ENCODE measurements around the gene KRT39. TPM values are rescaled to one million over a fixed set of nuclear protein-coding genes. Genes with fewer than 3 reads are reported as not detected.

KRT39 gene
- total and polyA plus RNA-seq, 2 of the 13 experiments (the other 11 are each of a cell fraction or from before 2014, with no cell fraction given), result 0.07 to 1.2 TPM

DNA sequence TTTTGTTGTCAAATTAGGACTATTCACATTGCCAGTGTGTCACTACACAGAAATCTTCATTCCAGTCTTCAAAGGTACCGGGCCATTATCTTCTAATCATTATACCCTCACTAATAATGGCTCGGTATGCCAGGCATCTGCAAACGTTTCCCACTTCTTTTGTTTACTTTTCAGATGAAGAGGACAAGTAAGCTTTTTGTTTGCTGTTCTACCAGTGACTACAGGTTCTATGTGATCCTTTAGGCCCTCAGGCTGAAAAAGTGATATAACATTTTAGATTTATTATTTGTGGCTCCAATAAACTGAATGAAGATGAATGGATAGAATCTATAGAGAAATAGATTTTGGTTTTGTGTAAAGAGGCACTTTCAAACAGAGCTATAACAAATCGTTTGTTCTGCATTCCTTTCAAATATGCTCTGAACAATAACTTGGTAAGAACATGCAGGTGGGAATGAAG lies 42.6 kb upstream of the KRT39 start (continued):
- peak; percentile 82; the same call in 1 of the 2 replicates for TF ChIP-seq SIX1 (CRISPR knock-in tag; IDR thresholded peaks at IDR 0.05; ENCODE audit: borderline replicate concordance)
- TF ChIP-seq, protein P1, sequence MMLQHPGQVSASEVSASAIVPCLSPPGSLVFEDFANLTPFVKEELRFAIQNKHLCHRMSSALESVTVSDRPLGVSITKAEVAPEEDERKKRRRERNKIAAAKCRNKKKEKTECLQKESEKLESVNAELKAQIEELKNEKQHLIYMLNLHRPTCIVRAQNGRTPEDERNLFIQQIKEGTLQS (CRISPR knock-in tag; IDR thresholded peaks at IDR 0.05), result 0 out of 2 replicates have a peak, but pooled peaks have one; percentile 25
- peak; percentile 88 for TF ChIP-seq SMAD3 (CRISPR knock-in tag; IDR thresholded peaks at IDR 0.05)
- TF ChIP-seq GATA4 (IDR thresholded peaks at IDR 0.05; ENCODE audit: borderline replicate concordance, low read depth), result peak; percentile 93
- TF ChIP-seq SP5 (CRISPR knock-in tag; IDR thresholded peaks at IDR 0.05; ENCODE audit: borderline replicate concordance, low read depth), result peak; percentile 37; the same call in 1 of the 2 replicates
- TF ChIP-seq HMG20A (CRISPR knock-in tag; IDR thresholded peaks at IDR 0.05; ENCODE audit: borderline replicate concordance), result peak; percentile 96; the same call in 1 of the 2 replicates
- TF ChIP-seq HOXA3 (CRISPR knock-in tag; IDR thresholded peaks at IDR 0.05), result 0 out of 2 replicates have a peak, but pooled peaks have one; percentile 20
- peak; percentile 84 for TF ChIP-seq RXRB (CRISPR knock-in tag; IDR thresholded peaks at IDR 0.05; ENCODE audit: borderline replicate concordance)
- TF ChIP-seq, protein P2, sequence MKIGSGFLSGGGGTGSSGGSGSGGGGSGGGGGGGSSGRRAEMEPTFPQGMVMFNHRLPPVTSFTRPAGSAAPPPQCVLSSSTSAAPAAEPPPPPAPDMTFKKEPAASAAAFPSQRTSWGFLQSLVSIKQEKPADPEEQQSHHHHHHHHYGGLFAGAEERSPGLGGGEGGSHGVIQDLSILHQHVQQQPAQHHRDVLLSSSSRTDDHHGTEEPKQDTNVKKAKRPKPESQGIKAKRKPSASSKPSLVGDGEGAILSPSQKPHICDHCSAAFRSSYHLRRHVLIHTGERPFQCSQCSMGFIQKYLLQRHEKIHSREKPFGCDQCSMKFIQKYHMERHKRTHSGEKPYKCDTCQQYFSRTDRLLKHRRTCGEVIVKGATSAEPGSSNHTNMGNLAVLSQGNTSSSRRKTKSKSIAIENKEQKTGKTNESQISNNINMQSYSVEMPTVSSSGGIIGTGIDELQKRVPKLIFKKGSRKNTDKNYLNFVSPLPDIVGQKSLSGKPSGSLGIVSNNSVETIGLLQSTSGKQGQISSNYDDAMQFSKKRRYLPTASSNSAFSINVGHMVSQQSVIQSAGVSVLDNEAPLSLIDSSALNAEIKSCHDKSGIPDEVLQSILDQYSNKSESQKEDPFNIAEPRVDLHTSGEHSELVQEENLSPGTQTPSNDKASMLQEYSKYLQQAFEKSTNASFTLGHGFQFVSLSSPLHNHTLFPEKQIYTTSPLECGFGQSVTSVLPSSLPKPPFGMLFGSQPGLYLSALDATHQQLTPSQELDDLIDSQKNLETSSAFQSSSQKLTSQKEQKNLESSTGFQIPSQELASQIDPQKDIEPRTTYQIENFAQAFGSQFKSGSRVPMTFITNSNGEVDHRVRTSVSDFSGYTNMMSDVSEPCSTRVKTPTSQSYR (CRISPR knock-in tag; IDR thresholded peaks at IDR 0.05; ENCODE audit: borderline replicate concordance), result no peak
- TF ChIP-seq ZNF777 (CRISPR knock-in tag; IDR thresholded peaks at IDR 0.05), result 0 out of 2 replicates have a peak, but pooled peaks have one; percentile 27
- no peak for TF ChIP-seq SRSF4 (IDR thresholded peaks at IDR 0.05; ENCODE audit: low read depth, low read length, poor library complexity, severe bottlenecking)
- peak; percentile 84 for TF ChIP-seq NKX3-1 (CRISPR knock-in tag; IDR thresholded peaks at IDR 0.05)
- TF ChIP-seq, protein P3, sequence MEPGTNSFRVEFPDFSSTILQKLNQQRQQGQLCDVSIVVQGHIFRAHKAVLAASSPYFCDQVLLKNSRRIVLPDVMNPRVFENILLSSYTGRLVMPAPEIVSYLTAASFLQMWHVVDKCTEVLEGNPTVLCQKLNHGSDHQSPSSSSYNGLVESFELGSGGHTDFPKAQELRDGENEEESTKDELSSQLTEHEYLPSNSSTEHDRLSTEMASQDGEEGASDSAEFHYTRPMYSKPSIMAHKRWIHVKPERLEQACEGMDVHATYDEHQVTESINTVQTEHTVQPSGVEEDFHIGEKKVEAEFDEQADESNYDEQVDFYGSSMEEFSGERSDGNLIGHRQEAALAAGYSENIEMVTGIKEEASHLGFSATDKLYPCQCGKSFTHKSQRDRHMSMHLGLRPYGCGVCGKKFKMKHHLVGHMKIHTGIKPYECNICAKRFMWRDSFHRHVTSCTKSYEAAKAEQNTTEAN (CRISPR knock-in tag; conservative IDR thresholded peaks at IDR 0.05), result 0 out of 2 replicates have a peak, but pooled peaks have one; percentile 43
- TF ChIP-seq FOXP1 (IDR thresholded peaks at IDR 0.05), result peak; percentile 85
- TF ChIP-seq FOXP1 (CRISPR knock-in tag; IDR thresholded peaks at IDR 0.05), result peak; percentile 90
- TF ChIP-seq BRD4 (CRISPR knock-in tag; IDR thresholded peaks at IDR 0.05), result no peak
- peak; percentile 98 for TF ChIP-seq TCF7 (IDR thresholded peaks at IDR 0.05; ENCODE audit: low read depth)
- peak; percentile 38; the same call in 1 of the 2 replicates for TF ChIP-seq ZNF331 (CRISPR knock-in tag; IDR thresholded peaks at IDR 0.05)
- peak; percentile 69 for TF ChIP-seq TBL1XR1 (IDR thresholded peaks at IDR 0.05; ENCODE audit: borderline replicate concordance, low read length, partially characterized antibody)
- TF ChIP-seq KDM4B (CRISPR knock-in tag; IDR thresholded peaks at IDR 0.05), result no peak
- peak; percentile 78; the same call in 1 of the 2 replicates for TF ChIP-seq IRF2 (CRISPR knock-in tag; IDR thresholded peaks at IDR 0.05)
- TF ChIP-seq MAFK (conservative IDR thresholded peaks at IDR 0.05 in 1 of 2, IDR thresholded peaks at IDR 0.05 in 1 of 2; ENCODE audit: low read length in 2 of 2), result peak in 1 of 2 experiments; percentile 10; a peak in 1 of 4 replicates
- 0 out of 2 replicates have a peak, but pooled peaks have one; percentile 25 for TF ChIP-seq ZNF317 (CRISPR knock-in tag; IDR thresholded peaks at IDR 0.05)
- TF ChIP-seq HDAC2 (CRISPR knock-in tag; IDR thresholded peaks at IDR 0.05), result peak; percentile 90
- peak; percentile 57; the same call in 1 of the 2 replicates for TF ChIP-seq NCOR1 (IDR thresholded peaks at IDR 0.05; ENCODE audit: borderline replicate concordance, low read length)
- TF ChIP-seq, protein P4, sequence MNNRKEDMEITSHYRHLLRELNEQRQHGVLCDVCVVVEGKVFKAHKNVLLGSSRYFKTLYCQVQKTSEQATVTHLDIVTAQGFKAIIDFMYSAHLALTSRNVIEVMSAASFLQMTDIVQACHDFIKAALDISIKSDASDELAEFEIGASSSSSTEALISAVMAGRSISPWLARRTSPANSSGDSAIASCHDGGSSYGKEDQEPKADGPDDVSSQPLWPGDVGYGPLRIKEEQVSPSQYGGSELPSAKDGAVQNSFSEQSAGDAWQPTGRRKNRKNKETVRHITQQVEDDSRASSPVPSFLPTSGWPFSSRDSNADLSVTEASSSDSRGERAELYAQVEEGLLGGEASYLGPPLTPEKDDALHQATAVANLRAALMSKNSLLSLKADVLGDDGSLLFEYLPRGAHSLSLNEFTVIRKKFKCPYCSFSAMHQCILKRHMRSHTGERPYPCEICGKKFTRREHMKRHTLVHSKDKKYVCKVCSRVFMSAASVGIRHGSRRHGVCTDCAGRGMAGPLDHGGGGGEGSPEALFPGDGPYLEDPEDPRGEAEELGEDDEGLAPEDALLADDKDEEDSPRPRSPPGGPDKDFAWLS (CRISPR knock-in tag; IDR thresholded peaks at IDR 0.05; ENCODE audit: borderline replicate concordance), result no peak
- TF ChIP-seq FOXK1 (CRISPR knock-in tag; IDR thresholded peaks at IDR 0.05; ENCODE audit: borderline replicate concordance, low read depth), result peak; percentile 37; the same call in 1 of the 2 replicates

All from HepG2 (cell line).